ENCODE data around the gene COX4I2. TPM values are rescaled to one million over a fixed set of nuclear protein-coding genes. Genes with fewer than 3 reads are reported as not detected.

COX4I2 gene
- polyA plus RNA-seq, 3 donors = 1.1 to 3.1 (median 1.6) TPM

GRCh38 chr20:31693987-31694661 is 56.4 kb downstream of the COX4I2 start:
- DNase-seq = no peak

Other genes with a start within 250 kb of the COX4I2 start
- gene DEFB119, start 247.3 kb upstream of the COX4I2 start, polyA plus RNA-seq (ENCODE audit: insufficient read length in 3 of 3) = not detected
- gene DEFB121, start 231.7 kb upstream of the COX4I2 start, polyA plus RNA-seq (ENCODE audit: insufficient read length in 3 of 3) = not detected
- gene DEFB123, start 197.3 kb upstream of the COX4I2 start, polyA plus RNA-seq (ENCODE audit: insufficient read length in 3 of 3) = not detected
- under 1 TPM in 1 of 3 donors, not detected in 2; 0.70 TPM for gene DEFB124, start 162.8 kb upstream of the COX4I2 start, polyA plus RNA-seq (ENCODE audit: insufficient read length in 3 of 3)
- gene REM1, start 162.6 kb upstream of the COX4I2 start, polyA plus RNA-seq (ENCODE audit: insufficient read length in 3 of 3) = under 1 TPM; 0.34 to 0.49 (median 0.44) TPM
- 100 to 1,000 TPM; 139 to 152 (median 151) TPM for gene HM13, start 123.5 kb upstream of the COX4I2 start, polyA plus RNA-seq (ENCODE audit: insufficient read length in 3 of 3)
- 100 to 1,000 TPM; 207 to 230 (median 226) TPM for gene ID1, start 32.6 kb upstream of the COX4I2 start, polyA plus RNA-seq (ENCODE audit: insufficient read length in 3 of 3)
- 10 to 100 TPM; 80.1 to 84.8 (median 81.1) TPM for gene BCL2L1, start 85.0 kb downstream of the COX4I2 start, polyA plus RNA-seq (ENCODE audit: insufficient read length in 3 of 3)
- gene TPX2, start 101.4 kb downstream of the COX4I2 start, polyA plus RNA-seq (ENCODE audit: insufficient read length in 3 of 3) = 10 to 100 TPM; 44.9 to 53.9 (median 49.4) TPM
- gene MYLK2, start 181.4 kb downstream of the COX4I2 start, polyA plus RNA-seq (ENCODE audit: insufficient read length in 3 of 3) = under 1 TPM; 0.65 to 0.95 (median 0.91) TPM
- gene FOXS1, start 207.7 kb downstream of the COX4I2 start, polyA plus RNA-seq (ENCODE audit: insufficient read length in 3 of 3) = 1 to 10 TPM; 7.6 to 9.2 (median 8.0) TPM
- gene DUSP15, start 232.6 kb downstream of the COX4I2 start, polyA plus RNA-seq (ENCODE audit: insufficient read length in 3 of 3) = 10 to 100 TPM; 17.9 to 23.0 (median 20.7) TPM
- gene TTLL9, start 232.7 kb downstream of the COX4I2 start, polyA plus RNA-seq (ENCODE audit: insufficient read length in 3 of 3) = 1 to 10 TPM; 2.6 to 5.7 (median 5.6) TPM